HG03097 (cell line): ENCODE results near the gene HDAC9.

ENCODE experiments used
- ATAC-seq: cut with Tn5 transposase; IDR thresholded peaks from one replicate; pipeline ENCODE4 v1.9.1; 2021; ENCODE audit not compliant: unreplicated experiment, low FRiP score

Gene HDAC9

GRCh38 chr7:18577096-18577771 is 81.7 kb downstream of the HDAC9 start:
- no peak for ATAC-seq

GRCh38 chr7:18579698-18580097 is 84.1 kb downstream of the HDAC9 start:
- no peak for ATAC-seq

- ATAC-seq: no peak
Measured at GRCh38 chr7:18580950-18581349, 85.4 kb downstream of the HDAC9 start.

- no peak for ATAC-seq
Measured at GRCh38 chr7:18583305-18583704, 87.8 kb downstream of the HDAC9 start.

- no peak for ATAC-seq
Measured at GRCh38 chr7:18590241-18590640, 94.7 kb downstream of the HDAC9 start.

- ATAC-seq: no peak
Measured at GRCh38 chr7:18590744-18591340, 95.3 kb downstream of the HDAC9 start.

- ATAC-seq: no peak
Measured at GRCh38 chr7:18593602-18594279, 98.2 kb downstream of the HDAC9 start.

- ATAC-seq: no peak
Measured at GRCh38 chr7:18597754-18598153, 102.2 kb downstream of the HDAC9 start.

GRCh38 chr7:18607025-18607424 is 111.5 kb downstream of the HDAC9 start:
- ATAC-seq: no peak

- ATAC-seq: no peak
Measured at GRCh38 chr7:18610331-18610948, 114.9 kb downstream of the HDAC9 start.

- ATAC-seq: no peak
Measured at GRCh38 chr7:18614841-18615240, 119.3 kb downstream of the HDAC9 start.

GRCh38 chr7:18619311-18619710 is 123.8 kb downstream of the HDAC9 start:
- ATAC-seq: no peak

- no peak for ATAC-seq
Measured at GRCh38 chr7:18623389-18623788, 127.8 kb downstream of the HDAC9 start.

- no peak for ATAC-seq
Measured at GRCh38 chr7:18624459-18624858, 128.9 kb downstream of the HDAC9 start.

- ATAC-seq: no peak
Measured at GRCh38 chr7:18626086-18626485, 130.5 kb downstream of the HDAC9 start.

GRCh38 chr7:18626717-18627116 is 131.2 kb downstream of the HDAC9 start:
- ATAC-seq: no peak

- no peak for ATAC-seq
Measured at GRCh38 chr7:18637516-18637915, 142.0 kb downstream of the HDAC9 start.

GRCh38 chr7:18638594-18639452 is 143.3 kb downstream of the HDAC9 start:
- ATAC-seq: no peak

- ATAC-seq: no peak
Measured at GRCh38 chr7:18639711-18640110, 144.2 kb downstream of the HDAC9 start.

GRCh38 chr7:18644981-18645380 is 149.4 kb downstream of the HDAC9 start:
- ATAC-seq: no peak

GRCh38 chr7:18647582-18647981 is 152.0 kb downstream of the HDAC9 start:
- ATAC-seq: no peak
